SU-DHL-6 (cell line): ENCODE data around the gene NOTUM.

Source experiments
- CTCF ChIP-seq: fragments of 200-600 bp; sonication (generic); IDR thresholded peaks from one replicate; pipeline ENCODE4 v1.5.1; 2017; ENCODE audit warnings: antibody characterized with exemption, mild to moderate bottlenecking, low read length, moderate library complexity; ENCODE audit not compliant: insufficient read depth, poor library complexity, severe bottlenecking
- EZH2phosphoT487 ChIP-seq: fragments of 200-600 bp; sonication (generic), shearing (Covaris generic); conservative IDR thresholded peaks from 2 replicates; pipeline ENCODE4 v1.6.1; 2018; ENCODE audit warnings: mild to moderate bottlenecking, antibody characterized with exemption, low read length, moderate library complexity, mixed read lengths

GRCh38 chr17:81991684-81992305 is 30.8 kb upstream of the NOTUM start:
- no peak for TF ChIP-seq CTCF
- no peak for TF ChIP-seq EZH2phosphoT487
